ENCODE measurements around the gene PIGK.

DNA sequence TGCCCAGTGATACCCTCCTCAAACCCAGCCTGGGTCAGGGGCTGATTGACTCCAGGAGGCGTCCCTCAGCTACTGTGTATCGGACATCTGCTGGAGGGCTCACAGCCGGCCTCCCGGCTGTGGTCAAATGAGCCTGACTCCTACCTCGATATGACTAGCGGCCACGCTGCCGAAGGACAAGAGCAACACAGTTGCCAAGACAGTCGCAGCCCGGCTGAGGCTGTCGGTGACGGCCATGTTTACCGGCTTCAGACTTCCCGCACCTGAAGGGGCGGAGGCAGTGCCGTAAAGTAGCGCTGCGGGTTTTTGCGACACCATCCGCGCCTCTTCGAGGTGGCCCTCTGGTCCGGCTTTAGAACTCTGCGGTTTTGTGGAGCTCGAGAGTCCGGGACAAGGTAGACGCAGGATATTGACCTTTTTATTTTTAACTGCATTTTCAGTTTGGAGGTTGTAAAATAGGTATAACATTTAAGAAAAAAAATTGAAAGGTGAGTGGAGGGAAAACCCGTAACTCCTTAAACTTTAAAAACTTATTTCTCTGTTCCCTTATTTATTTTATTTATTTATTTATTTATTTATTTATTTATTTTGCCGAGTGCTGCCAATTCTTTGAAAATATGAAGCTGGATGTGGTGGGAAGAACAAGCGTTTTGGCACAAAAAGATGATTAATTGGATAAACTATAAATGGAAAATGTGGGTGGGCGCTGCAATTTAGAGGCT, at the start of gene PIGK:
- TF ChIP-seq CSRNP3 (CRISPR knock-in tag; IDR thresholded peaks at IDR 0.05) (no peak), PPARA (CRISPR knock-in tag; IDR thresholded peaks at IDR 0.05; ENCODE audit: borderline replicate concordance) (no peak), ESRRG (CRISPR knock-in tag; IDR thresholded peaks at IDR 0.05) (no peak), ZC3H10 (CRISPR knock-in tag; IDR thresholded peaks at IDR 0.05) (no peak), CREB5 (CRISPR knock-in tag; IDR thresholded peaks at IDR 0.05; ENCODE audit: low read depth) (no peak), ZFP3 (CRISPR knock-in tag; IDR thresholded peaks at IDR 0.05) (no peak), SNAI2 (CRISPR knock-in tag; IDR thresholded peaks at IDR 0.05) (no peak), ARNTL (CRISPR knock-in tag; IDR thresholded peaks at IDR 0.05; ENCODE audit: borderline replicate concordance, low read depth) (no peak), ZNF70 (CRISPR knock-in tag; IDR thresholded peaks at IDR 0.05) (no peak), PATZ1 (CRISPR knock-in tag; IDR thresholded peaks at IDR 0.05; ENCODE audit: borderline replicate concordance) (no peak)

Data from SK-N-SH treated with all-trans-retinoic acid at 6 μM for 48 hours (cell line).